ENCODE measurements around the gene BRMS1L.

Gene BRMS1L

GRCh38 chr14:35879654-35880249, 53.6 kb downstream of the BRMS1L start:
- peak in 1 of 2 donors; percentile 29 for DNase-seq
- Histone ChIP-seq H3K18ac (ENCODE audit: low read length) (no peak overlapping the region), H2AK5ac (ENCODE audit: low read length) (no peak overlapping the region), H3K9ac (ENCODE audit: low read length) (no peak overlapping the region), H4K91ac (ENCODE audit: low read depth, low read length) (no peak overlapping the region), H3K4me3 (ENCODE audit: low read depth, low read length) (no peak overlapping the region), H2BK12ac (ENCODE audit: low read length) (no peak overlapping the region), H3K27me3 (ENCODE audit: insufficient read depth, low read length) (no peaks in the 10 kb centered on the region), H2BK5ac (ENCODE audit: low read depth, low read length, poor library complexity) (no peak overlapping the region), H3K4ac (ENCODE audit: low read depth, low read length) (no peak overlapping the region), H3K79me1 (ENCODE audit: low read length) (no peaks in the 10 kb centered on the region), H3K4me2 (ENCODE audit: low read length) (no peak overlapping the region), H4K8ac (ENCODE audit: low read depth, low read length) (no peak overlapping the region), H3K14ac (ENCODE audit: low read length) (no peak overlapping the region), H4K12ac (ENCODE audit: low read depth, low read length) (no peak overlapping the region), H2AFZ (ENCODE audit: insufficient read depth, low read length, poor library complexity) (no peak overlapping the region), H3K79me2 (ENCODE audit: control insufficient read depth, insufficient read depth, low read length, poor library complexity) (no peaks in the 10 kb centered on the region), H3K36me3 (ENCODE audit: control insufficient read depth in 1 of 2, insufficient read depth in 2 of 2, low read length in 2 of 2) (no peaks in the 10 kb centered on the region), H3K27ac (ENCODE audit: low read depth, low read length) (no peak overlapping the region), H3K23ac (ENCODE audit: low read length) (no peak overlapping the region), H3K4me1 (ENCODE audit: control insufficient read depth in 1 of 2, insufficient read depth in 2 of 2, low read length in 2 of 2) (no peaks in the 10 kb centered on the region), H2BK120ac (ENCODE audit: insufficient read depth, low read length, poor library complexity) (no peak overlapping the region), H3K9me3 (ENCODE audit: insufficient read depth, low read depth, low read length) (no peaks in the 10 kb centered on the region)
- no CpG with 5 or more reads among the region's 1 CpG for WGBS (ENCODE audit: extremely low coverage, insufficient coverage, insufficient read length)

GRCh38 chr14:35881280-35881679, 55.1 kb downstream of the BRMS1L start:
- Histone ChIP-seq H3K79me1 (ENCODE audit: low read length) (no peaks in the 10 kb centered on the region), H3K27ac (ENCODE audit: low read depth, low read length) (no peak overlapping the region), H3K4me2 (ENCODE audit: low read length) (no peak overlapping the region), H3K14ac (ENCODE audit: low read length) (no peak overlapping the region), H3K9me3 (ENCODE audit: insufficient read depth, low read depth, low read length) (no peaks in the 10 kb centered on the region), H4K91ac (ENCODE audit: low read depth, low read length) (no peak overlapping the region), H3K27me3 (ENCODE audit: insufficient read depth, low read length) (no peaks in the 10 kb centered on the region), H3K36me3 (ENCODE audit: control insufficient read depth in 1 of 2, insufficient read depth in 2 of 2, low read length in 2 of 2) (no peaks in the 10 kb centered on the region), H3K9ac (ENCODE audit: low read length) (no peak overlapping the region), H3K4me3 (ENCODE audit: low read depth, low read length) (no peak overlapping the region), H3K79me2 (ENCODE audit: control insufficient read depth, insufficient read depth, low read length, poor library complexity) (no peaks in the 10 kb centered on the region), H2AK5ac (ENCODE audit: low read length) (no peak overlapping the region), H3K23ac (ENCODE audit: low read length) (no peak overlapping the region), H2BK12ac (ENCODE audit: low read length) (no peak overlapping the region), H2BK120ac (ENCODE audit: insufficient read depth, low read length, poor library complexity) (no peak overlapping the region), H2BK5ac (ENCODE audit: low read depth, low read length, poor library complexity) (no peak overlapping the region), H4K8ac (ENCODE audit: low read depth, low read length) (no peak overlapping the region), H2AFZ (ENCODE audit: insufficient read depth, low read length, poor library complexity) (no peak overlapping the region), H3K18ac (ENCODE audit: low read length) (no peak overlapping the region), H4K12ac (ENCODE audit: low read depth, low read length) (no peak overlapping the region), H3K4me1 (ENCODE audit: control insufficient read depth in 1 of 2, insufficient read depth in 2 of 2, low read length in 2 of 2) (no peaks in the 10 kb centered on the region), H3K4ac (ENCODE audit: low read depth, low read length) (no peak overlapping the region)
- no peak for DNase-seq
- WGBS (ENCODE audit: extremely low coverage, insufficient coverage, insufficient read length) = no CpG with 5 or more reads among the region's 2 CpGs

- Histone ChIP-seq H3K14ac (ENCODE audit: low read length) (no peak overlapping the region), H2AK5ac (ENCODE audit: low read length) (no peak overlapping the region), H3K4me3 (ENCODE audit: low read depth, low read length) (no peak overlapping the region), H3K27me3 (ENCODE audit: insufficient read depth, low read length) (no peaks in the 10 kb centered on the region), H4K91ac (ENCODE audit: low read depth, low read length) (no peak overlapping the region), H3K4ac (ENCODE audit: low read depth, low read length) (no peak overlapping the region), H4K8ac (ENCODE audit: low read depth, low read length) (no peak overlapping the region), H2AFZ (ENCODE audit: insufficient read depth, low read length, poor library complexity) (no peak overlapping the region), H3K27ac (ENCODE audit: low read depth, low read length) (no peak overlapping the region), H2BK12ac (ENCODE audit: low read length) (no peak overlapping the region), H3K79me1 (ENCODE audit: low read length) (no peaks in the 10 kb centered on the region), H3K18ac (ENCODE audit: low read length) (no peak overlapping the region), H3K9me3 (ENCODE audit: insufficient read depth, low read depth, low read length) (no peaks in the 10 kb centered on the region), H3K4me2 (ENCODE audit: low read length) (no peak overlapping the region), H3K23ac (ENCODE audit: low read length) (no peak overlapping the region), H3K79me2 (ENCODE audit: control insufficient read depth, insufficient read depth, low read length, poor library complexity) (no peaks in the 10 kb centered on the region), H2BK120ac (ENCODE audit: insufficient read depth, low read length, poor library complexity) (no peak overlapping the region), H2BK5ac (ENCODE audit: low read depth, low read length, poor library complexity) (no peak overlapping the region), H3K9ac (ENCODE audit: low read length) (no peak overlapping the region), H3K36me3 (ENCODE audit: control insufficient read depth in 1 of 2, insufficient read depth in 2 of 2, low read length in 2 of 2) (no peaks in the 10 kb centered on the region), H4K12ac (ENCODE audit: low read depth, low read length) (no peak overlapping the region), H3K4me1 (ENCODE audit: control insufficient read depth in 1 of 2, insufficient read depth in 2 of 2, low read length in 2 of 2) (no peaks in the 10 kb centered on the region)
- WGBS (ENCODE audit: extremely low coverage, insufficient coverage, insufficient read length) = no CpG with 5 or more reads among the region's 7 CpGs
- DNase-seq = peak; percentile 41 to 75
Measured at GRCh38 chr14:35883677-35884293, 57.6 kb downstream of the BRMS1L start.

- DNase-seq = no peak
Measured at GRCh38 chr14:35890308-35890707, 64.2 kb downstream of the BRMS1L start.

More at GRCh38 chr14:35890308-35890707, 64.2 kb downstream of the BRMS1L start:
- H2BK5ac ChIP-seq (ENCODE audit: low read depth, low read length, poor library complexity) = no peak overlapping the region
- H3K27me3 ChIP-seq (ENCODE audit: insufficient read depth, low read length) = no peaks in the 10 kb centered on the region
- H3K23ac ChIP-seq (ENCODE audit: low read length) = no peak overlapping the region
- no peak overlapping the region for H4K91ac ChIP-seq (ENCODE audit: low read depth, low read length)
- H3K4ac ChIP-seq (ENCODE audit: low read depth, low read length) = no peak overlapping the region
- no peaks in the 10 kb centered on the region for H3K36me3 ChIP-seq (ENCODE audit: control insufficient read depth in 1 of 2, insufficient read depth in 2 of 2, low read length in 2 of 2)
- no peak overlapping the region for H3K4me2 ChIP-seq (ENCODE audit: low read length)
- H3K4me1 ChIP-seq (ENCODE audit: control insufficient read depth in 1 of 2, insufficient read depth in 2 of 2, low read length in 2 of 2) = no peaks in the 10 kb centered on the region
- no peaks in the 10 kb centered on the region for H3K79me1 ChIP-seq (ENCODE audit: low read length)
- no peak overlapping the region for H2BK12ac ChIP-seq (ENCODE audit: low read length)
- H3K9ac ChIP-seq (ENCODE audit: low read length) = no peak overlapping the region
- H3K14ac ChIP-seq (ENCODE audit: low read length) = no peak overlapping the region
- no peak overlapping the region for H3K18ac ChIP-seq (ENCODE audit: low read length)
- no peak overlapping the region for H2AK5ac ChIP-seq (ENCODE audit: low read length)
- no peak overlapping the region for H3K27ac ChIP-seq (ENCODE audit: low read depth, low read length)
- H3K4me3 ChIP-seq (ENCODE audit: low read depth, low read length) = no peak overlapping the region
- H4K8ac ChIP-seq (ENCODE audit: low read depth, low read length) = no peak overlapping the region
- H3K9me3 ChIP-seq (ENCODE audit: insufficient read depth, low read depth, low read length) = no peaks in the 10 kb centered on the region
- H4K12ac ChIP-seq (ENCODE audit: low read depth, low read length) = no peak overlapping the region
- H2BK120ac ChIP-seq (ENCODE audit: insufficient read depth, low read length, poor library complexity) = no peak overlapping the region
- no peaks in the 10 kb centered on the region for H3K79me2 ChIP-seq (ENCODE audit: control insufficient read depth, insufficient read depth, low read length, poor library complexity)
- H2AFZ ChIP-seq (ENCODE audit: insufficient read depth, low read length, poor library complexity) = no peak overlapping the region
